ENCODE data around the gene TXNRD1.
A peak's percentile ranks its signal among the peaks of the same experiment; 100 is the strongest.
"Not testable (repeated sequence)": the region's sequence is repeated elsewhere in the genome, so short reads cannot be mapped to it uniquely, and the experiment has no call there.

The TXNRD1 gene

GRCh38 chr12:104381731-104382480 is 166.3 kb downstream of the TXNRD1 start:
- CTCF ChIA-PET = interaction anchor here (0.6 to 2.2 kb wide), 67 partner anchors 9 to 723 kb away, joined by 3 to 31 read pairs (median 4); partner anchors contain the start of gene CHST11
- no peaks in the 10 kb centered on the region for H3K27me3 ChIP-seq (replicated peaks in 2 of 5; ENCODE audit: control insufficient read depth in 4 of 5, insufficient read depth in 5 of 5, low read length in 4 of 5)
- H3K27ac ChIP-seq (ENCODE audit: insufficient read depth in 1 of 2, low read depth in 1 of 2, low read length in 2 of 2, poor library complexity in 1 of 2, severe bottlenecking in 2 of 2) = no peak overlapping the region
- 38% methylated on average over 14 of the region's 18 CpGs for WGBS (ENCODE audit: insufficient coverage)
- no peaks in the 10 kb centered on the region for H3K36me3 ChIP-seq (ENCODE audit: control insufficient read depth in 4 of 4, insufficient read depth in 4 of 4, low read length in 3 of 4)
- POLR2A ChIA-PET = interaction anchor here (0.6 to 1.7 kb wide), 4 partner anchors 74 to 547 kb away, joined by 3 to 6 read pairs (median 4); no protein-coding TSS in a partner anchor
- peak; percentile 82 to 90 (median 85) for DNase-seq
- H3K4me3 ChIP-seq (ENCODE audit: control insufficient read depth in 1 of 7, extremely low read depth in 1 of 7, insufficient read depth in 4 of 7, low read depth in 2 of 7, low read length in 6 of 7) = peak overlapping the region in 3 of 7 experiments; percentile 4 to 34 (median 32)
- H3K4me1 ChIP-seq (ENCODE audit: control extremely low read depth in 1 of 4, control insufficient read depth in 4 of 4, insufficient read depth in 4 of 4, low read length in 3 of 4) = peaks cover 3 to 9% (median 6%) of the 10 kb centered on the region in 4 experiments
- no peaks in the 10 kb centered on the region for H3K9me3 ChIP-seq (ENCODE audit: control extremely low read depth in 1 of 5, control insufficient read depth in 4 of 5, insufficient read depth in 2 of 5, low read depth in 1 of 5, low read length in 4 of 5)

- ChIA-PET CTCF (no interaction called here), POLR2A (interaction anchor here (0.6 kb wide), 1 partner anchor 220 kb away, joined by 3 read pairs; no protein-coding TSS in a partner anchor)
- WGBS (ENCODE audit: insufficient coverage) = 93% methylated on average over 5 of the region's 6 CpGs
- Histone ChIP-seq H3K27me3 (replicated peaks in 2 of 5; ENCODE audit: control insufficient read depth in 4 of 5, insufficient read depth in 5 of 5, low read length in 4 of 5) (no peaks in the 10 kb centered on the region), H3K27ac (ENCODE audit: insufficient read depth in 1 of 2, low read depth in 1 of 2, low read length in 2 of 2, poor library complexity in 1 of 2, severe bottlenecking in 2 of 2) (no peak overlapping the region), H3K9me3 (ENCODE audit: control extremely low read depth in 1 of 5, control insufficient read depth in 4 of 5, insufficient read depth in 2 of 5, low read depth in 1 of 5, low read length in 4 of 5) (no peaks in the 10 kb centered on the region), H3K4me1 (ENCODE audit: control extremely low read depth in 1 of 4, control insufficient read depth in 4 of 4, insufficient read depth in 4 of 4, low read length in 3 of 4) (peaks cover 3 to 9% (median 6%) of the 10 kb centered on the region in 4 experiments), H3K36me3 (ENCODE audit: control insufficient read depth in 4 of 4, insufficient read depth in 4 of 4, low read length in 3 of 4) (no peaks in the 10 kb centered on the region), H3K4me3 (ENCODE audit: control insufficient read depth in 1 of 7, extremely low read depth in 1 of 7, insufficient read depth in 4 of 7, low read depth in 2 of 7, low read length in 6 of 7) (no peak overlapping the region)
- no peak for DNase-seq
Measured at GRCh38 chr12:104384141-104384880, 168.7 kb downstream of the TXNRD1 start.

GRCh38 chr12:104385510-104385909 is 169.9 kb downstream of the TXNRD1 start:
- no peak for DNase-seq
- POLR2A ChIA-PET = no interaction called here
- no CpG with 5 or more reads among the region's 1 CpG for WGBS (ENCODE audit: insufficient coverage)

GRCh38 chr12:104386461-104386860 is 170.9 kb downstream of the TXNRD1 start:
- Histone ChIP-seq H3K9me3 (ENCODE audit: control extremely low read depth in 1 of 5, control insufficient read depth in 4 of 5, insufficient read depth in 2 of 5, low read depth in 1 of 5, low read length in 4 of 5) (no peaks in the 10 kb centered on the region), H3K4me1 (ENCODE audit: control extremely low read depth in 1 of 4, control insufficient read depth in 4 of 4, insufficient read depth in 4 of 4, low read length in 3 of 4) (peaks cover 3 to 9% (median 6%) of the 10 kb centered on the region in 4 experiments), H3K4me3 (ENCODE audit: control insufficient read depth in 1 of 7, extremely low read depth in 1 of 7, insufficient read depth in 4 of 7, low read depth in 2 of 7, low read length in 6 of 7) (no peak overlapping the region), H3K27ac (ENCODE audit: insufficient read depth in 1 of 2, low read depth in 1 of 2, low read length in 2 of 2, poor library complexity in 1 of 2, severe bottlenecking in 2 of 2) (no peak overlapping the region), H3K36me3 (ENCODE audit: control insufficient read depth in 4 of 4, insufficient read depth in 4 of 4, low read length in 3 of 4) (no peaks in the 10 kb centered on the region), H3K27me3 (replicated peaks in 2 of 5; ENCODE audit: control insufficient read depth in 4 of 5, insufficient read depth in 5 of 5, low read length in 4 of 5) (no peaks in the 10 kb centered on the region)
- no peak for DNase-seq
- ChIA-PET POLR2A (no interaction called here), CTCF (interaction anchor here (1.2 kb wide), 1 partner anchor 274 kb away, joined by 3 read pairs; no protein-coding TSS in a partner anchor)
- 100% methylated on average over 3 of the region's 3 CpGs for WGBS (ENCODE audit: insufficient coverage)

More at GRCh38 chr12:104385510-104385909, 169.9 kb downstream of the TXNRD1 start:
- H3K4me3 ChIP-seq (ENCODE audit: control insufficient read depth in 1 of 7, extremely low read depth in 1 of 7, insufficient read depth in 4 of 7, low read depth in 2 of 7, low read length in 6 of 7) = no peak overlapping the region
- no peak overlapping the region for H3K27ac ChIP-seq (ENCODE audit: insufficient read depth in 1 of 2, low read depth in 1 of 2, low read length in 2 of 2, poor library complexity in 1 of 2, severe bottlenecking in 2 of 2)
- peaks cover 3 to 9% (median 6%) of the 10 kb centered on the region in 4 experiments for H3K4me1 ChIP-seq (ENCODE audit: control extremely low read depth in 1 of 4, control insufficient read depth in 4 of 4, insufficient read depth in 4 of 4, low read length in 3 of 4)
- CTCF ChIA-PET = no interaction called here
- no peaks in the 10 kb centered on the region for H3K36me3 ChIP-seq (ENCODE audit: control insufficient read depth in 4 of 4, insufficient read depth in 4 of 4, low read length in 3 of 4)
- H3K9me3 ChIP-seq (ENCODE audit: control extremely low read depth in 1 of 5, control insufficient read depth in 4 of 5, insufficient read depth in 2 of 5, low read depth in 1 of 5, low read length in 4 of 5) = no peaks in the 10 kb centered on the region
- H3K27me3 ChIP-seq (replicated peaks in 2 of 5; ENCODE audit: control insufficient read depth in 4 of 5, insufficient read depth in 5 of 5, low read length in 4 of 5) = no peaks in the 10 kb centered on the region

GRCh38 chr12:104387190-104387589 is 171.6 kb downstream of the TXNRD1 start:
- Histone ChIP-seq H3K36me3 (ENCODE audit: control insufficient read depth in 4 of 4, insufficient read depth in 4 of 4, low read length in 3 of 4) (no peaks in the 10 kb centered on the region), H3K27ac (ENCODE audit: insufficient read depth in 1 of 2, low read depth in 1 of 2, low read length in 2 of 2, poor library complexity in 1 of 2, severe bottlenecking in 2 of 2) (no peak overlapping the region), H3K4me1 (ENCODE audit: control extremely low read depth in 1 of 4, control insufficient read depth in 4 of 4, insufficient read depth in 4 of 4, low read length in 3 of 4) (peaks cover 0 to 2% (median 1%) of the 10 kb centered on the region in 4 experiments), H3K27me3 (replicated peaks in 2 of 5; ENCODE audit: control insufficient read depth in 4 of 5, insufficient read depth in 5 of 5, low read length in 4 of 5) (no peaks in the 10 kb centered on the region), H3K4me3 (ENCODE audit: control insufficient read depth in 1 of 7, extremely low read depth in 1 of 7, insufficient read depth in 4 of 7, low read depth in 2 of 7, low read length in 6 of 7) (no peak overlapping the region), H3K9me3 (ENCODE audit: control extremely low read depth in 1 of 5, control insufficient read depth in 4 of 5, insufficient read depth in 2 of 5, low read depth in 1 of 5, low read length in 4 of 5) (no peaks in the 10 kb centered on the region)
- CTCF ChIA-PET = interaction anchor here (1.2 kb wide), 1 partner anchor 274 kb away, joined by 3 read pairs; no protein-coding TSS in a partner anchor
- POLR2A ChIA-PET = no interaction called here
- DNase-seq = no peak
- WGBS (ENCODE audit: insufficient coverage) = 96% methylated on average over 5 of the region's 7 CpGs

- H3K9me3 ChIP-seq (ENCODE audit: control extremely low read depth in 1 of 5, control insufficient read depth in 4 of 5, insufficient read depth in 2 of 5, low read depth in 1 of 5, low read length in 4 of 5); H3K4me1 ChIP-seq (ENCODE audit: control extremely low read depth in 1 of 4, control insufficient read depth in 4 of 4, insufficient read depth in 4 of 4, low read length in 3 of 4); POLR2A ChIA-PET; H3K4me3 ChIP-seq (ENCODE audit: control insufficient read depth in 1 of 7, extremely low read depth in 1 of 7, insufficient read depth in 4 of 7, low read depth in 2 of 7, low read length in 6 of 7); H3K27me3 ChIP-seq (replicated peaks in 2 of 5; ENCODE audit: control insufficient read depth in 4 of 5, insufficient read depth in 5 of 5, low read length in 4 of 5); H3K36me3 ChIP-seq (ENCODE audit: control insufficient read depth in 4 of 4, insufficient read depth in 4 of 4, low read length in 3 of 4); DNase-seq; H3K27ac ChIP-seq (ENCODE audit: insufficient read depth in 1 of 2, low read depth in 1 of 2, low read length in 2 of 2, poor library complexity in 1 of 2, severe bottlenecking in 2 of 2): not testable (repeated sequence)
- 97% methylated on average over 5 of the region's 11 CpGs for WGBS (ENCODE audit: insufficient coverage)
- CTCF ChIA-PET = interaction anchor here (1.1 kb wide), 1 partner anchor 13 kb away, joined by 5 read pairs; no protein-coding TSS in a partner anchor
Measured at GRCh38 chr12:104394086-104394485, 178.5 kb downstream of the TXNRD1 start.
